ENCODE results near the gene RABAC1. TPM values are rescaled to one million over a fixed set of nuclear protein-coding genes. Genes with fewer than 3 reads are reported as not detected.

RABAC1 gene
- total and polyA plus RNA-seq, 2 of the 4 experiments (the other 2 are of a cell fraction): 117 to 276 TPM

DNA sequence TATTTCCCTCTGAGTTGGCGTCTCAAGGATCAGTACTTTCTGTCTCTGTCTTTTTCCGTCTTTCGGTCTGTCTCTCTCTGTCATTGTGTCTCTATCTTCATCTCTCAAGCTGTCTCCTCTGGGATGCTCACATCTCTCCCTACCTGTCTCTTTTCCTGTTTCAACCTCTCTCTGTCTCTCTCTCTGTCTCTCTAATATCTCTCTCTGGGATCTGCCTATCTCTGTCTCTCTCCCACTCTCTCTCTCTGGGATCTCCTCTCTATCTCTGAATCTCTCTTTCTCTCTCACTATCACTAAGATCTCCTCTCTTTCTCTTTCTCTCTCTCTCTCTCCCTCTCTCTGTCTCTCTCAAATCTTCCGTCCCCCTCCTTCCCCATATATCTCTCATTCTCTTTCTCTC lies 30.9 kb upstream of the RABAC1 start:
- no peak overlapping the region for H2BK15ac ChIP-seq (ENCODE audit: low read depth, low read length)
- POLR2A ChIA-PET (ENCODE audit: unreplicated experiment): no interaction called here
- no peak overlapping the region for H3K4me3 ChIP-seq (ENCODE audit: insufficient read depth, low read depth, low read length)
- in situ Hi-C loops (cut with MboI; ENCODE audit: low sequenced_read_pairs) (no loop called here), dilution Hi-C loops (cut with HindIII; ENCODE audit: low sequenced_read_pairs, unreplicated experiment) (no loop called here), intact Hi-C loops (cut with micrococcal nuclease) (no loop called here)
- H3K4me2 ChIP-seq (ENCODE audit: low read depth, low read length): no peak overlapping the region
- no peak overlapping the region for H3K27ac ChIP-seq (ENCODE audit: insufficient read depth, low read length)
- no peak overlapping the region for H3K14ac ChIP-seq (replicated peaks; ENCODE audit: low read depth, low read length)
- no peak overlapping the region for H2BK20ac ChIP-seq (ENCODE audit: low read depth, low read length)
- no peak overlapping the region for H4K91ac ChIP-seq (ENCODE audit: insufficient read depth, low read depth, low read length)
- BruUV-seq (replicated peaks): no TSS peak
- 76% methylated on average over 3 of the region's 4 CpGs; no CpG with 5 or more reads in 1 of the 2 experiments for WGBS, 2 experiments (ENCODE audit: extremely low coverage in 2 of 2, insufficient read length in 1 of 2)
- CTCF ChIA-PET: no interaction called here
- no peaks in the 10 kb centered on the region for H3K79me1 ChIP-seq (ENCODE audit: low read depth in 1 of 2, low read length in 2 of 2)
- H3K56ac ChIP-seq (ENCODE audit: extremely low read depth, insufficient read depth, low read length): no peak overlapping the region
- H3K27me3 ChIP-seq (ENCODE audit: control insufficient read depth, insufficient read depth, low read length): peaks cover 44% of the 10 kb centered on the region
- no peak overlapping the region for H2BK5ac ChIP-seq (ENCODE audit: low read depth, low read length, poor library complexity, severe bottlenecking)
- no peaks in the 10 kb centered on the region for H3K4me1 ChIP-seq (ENCODE audit: control insufficient read depth, insufficient read depth, low read length)
- ATAC-seq (ENCODE audit: low read depth) (no peak), DNase-seq (no peak)
- H3K36me3 ChIP-seq (ENCODE audit: control insufficient read depth, insufficient read depth, low read length): no peaks in the 10 kb centered on the region
- no peak for TF ChIP-seq MXI1 (IDR thresholded peaks at IDR 0.05; ENCODE audit: borderline replicate concordance, low read depth, low read length)
- TF ChIP-seq FOS (IDR thresholded peaks at IDR 0.05; ENCODE audit: low read depth, low read length): no peak
- no peak for TF ChIP-seq NFE2L2 (IDR thresholded peaks at IDR 0.05; ENCODE audit: low read depth, low read length)
- no peak for TF ChIP-seq RFX5 (IDR thresholded peaks at IDR 0.05; ENCODE audit: low read depth, low read length)
- no peak for TF ChIP-seq MAZ (IDR thresholded peaks at IDR 0.05; ENCODE audit: borderline replicate concordance, low read depth, low read length)
- TF ChIP-seq, protein P1, sequence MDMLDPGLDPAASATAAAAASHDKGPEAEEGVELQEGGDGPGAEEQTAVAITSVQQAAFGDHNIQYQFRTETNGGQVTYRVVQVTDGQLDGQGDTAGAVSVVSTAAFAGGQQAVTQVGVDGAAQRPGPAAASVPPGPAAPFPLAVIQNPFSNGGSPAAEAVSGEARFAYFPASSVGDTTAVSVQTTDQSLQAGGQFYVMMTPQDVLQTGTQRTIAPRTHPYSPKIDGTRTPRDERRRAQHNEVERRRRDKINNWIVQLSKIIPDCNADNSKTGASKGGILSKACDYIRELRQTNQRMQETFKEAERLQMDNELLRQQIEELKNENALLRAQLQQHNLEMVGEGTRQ (IDR thresholded peaks at IDR 0.05; ENCODE audit: low read depth, low read length): no peak
- no peak for TF ChIP-seq POLR2A (IDR thresholded peaks at IDR 0.05; ENCODE audit: low read depth, low read length)
- TF ChIP-seq, protein P2, sequence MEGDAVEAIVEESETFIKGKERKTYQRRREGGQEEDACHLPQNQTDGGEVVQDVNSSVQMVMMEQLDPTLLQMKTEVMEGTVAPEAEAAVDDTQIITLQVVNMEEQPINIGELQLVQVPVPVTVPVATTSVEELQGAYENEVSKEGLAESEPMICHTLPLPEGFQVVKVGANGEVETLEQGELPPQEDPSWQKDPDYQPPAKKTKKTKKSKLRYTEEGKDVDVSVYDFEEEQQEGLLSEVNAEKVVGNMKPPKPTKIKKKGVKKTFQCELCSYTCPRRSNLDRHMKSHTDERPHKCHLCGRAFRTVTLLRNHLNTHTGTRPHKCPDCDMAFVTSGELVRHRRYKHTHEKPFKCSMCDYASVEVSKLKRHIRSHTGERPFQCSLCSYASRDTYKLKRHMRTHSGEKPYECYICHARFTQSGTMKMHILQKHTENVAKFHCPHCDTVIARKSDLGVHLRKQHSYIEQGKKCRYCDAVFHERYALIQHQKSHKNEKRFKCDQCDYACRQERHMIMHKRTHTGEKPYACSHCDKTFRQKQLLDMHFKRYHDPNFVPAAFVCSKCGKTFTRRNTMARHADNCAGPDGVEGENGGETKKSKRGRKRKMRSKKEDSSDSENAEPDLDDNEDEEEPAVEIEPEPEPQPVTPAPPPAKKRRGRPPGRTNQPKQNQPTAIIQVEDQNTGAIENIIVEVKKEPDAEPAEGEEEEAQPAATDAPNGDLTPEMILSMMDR (conservative IDR thresholded peaks at IDR 0.05; ENCODE audit: low read depth, low read length): no peak
- no peak for TF ChIP-seq CEBPB (IDR thresholded peaks at IDR 0.05; ENCODE audit: low read depth, low read length)
- TF ChIP-seq, protein P3, sequence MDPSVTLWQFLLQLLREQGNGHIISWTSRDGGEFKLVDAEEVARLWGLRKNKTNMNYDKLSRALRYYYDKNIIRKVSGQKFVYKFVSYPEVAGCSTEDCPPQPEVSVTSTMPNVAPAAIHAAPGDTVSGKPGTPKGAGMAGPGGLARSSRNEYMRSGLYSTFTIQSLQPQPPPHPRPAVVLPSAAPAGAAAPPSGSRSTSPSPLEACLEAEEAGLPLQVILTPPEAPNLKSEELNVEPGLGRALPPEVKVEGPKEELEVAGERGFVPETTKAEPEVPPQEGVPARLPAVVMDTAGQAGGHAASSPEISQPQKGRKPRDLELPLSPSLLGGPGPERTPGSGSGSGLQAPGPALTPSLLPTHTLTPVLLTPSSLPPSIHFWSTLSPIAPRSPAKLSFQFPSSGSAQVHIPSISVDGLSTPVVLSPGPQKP (IDR thresholded peaks at IDR 0.05; ENCODE audit: borderline replicate concordance, low read depth, low read length): no peak
- TF ChIP-seq SMC3 (IDR thresholded peaks at IDR 0.05; ENCODE audit: low read depth, low read length): no peak
- TF ChIP-seq CHD1 (IDR thresholded peaks at IDR 0.05; ENCODE audit: low read depth, low read length): no peak
- TF ChIP-seq MAFK (IDR thresholded peaks at IDR 0.05; ENCODE audit: low read depth, low read length): no peak
- TF ChIP-seq RAD21 (IDR thresholded peaks at IDR 0.05; ENCODE audit: low read length): no peak
- no peak for TF ChIP-seq RCOR1 (IDR thresholded peaks at IDR 0.05; ENCODE audit: insufficient replicate concordance, low read length)
- no peak for TF ChIP-seq BHLHE40 (IDR thresholded peaks at IDR 0.05; ENCODE audit: low read depth, low read length)
- H3K9me1 ChIP-seq (ENCODE audit: insufficient read depth, low read length): peaks cover 4% of the 10 kb centered on the region; the same call in 1 of the 2 replicates
- no peak overlapping the region for H2AFZ ChIP-seq (replicated peaks; ENCODE audit: low read length, poor library complexity)
- H3K18ac ChIP-seq (ENCODE audit: low read depth, low read length): no peak overlapping the region
- H4K5ac ChIP-seq (ENCODE audit: low read depth, low read length): no peak overlapping the region
- no peak overlapping the region for H3K4ac ChIP-seq (ENCODE audit: low read depth, low read length)
- H2BK120ac ChIP-seq (ENCODE audit: low read depth, low read length): no peak overlapping the region
- H2AK5ac ChIP-seq (ENCODE audit: low read depth, low read length): no peak overlapping the region
- H2AK9ac ChIP-seq (replicated peaks; ENCODE audit: low read depth, low read length, poor library complexity): no peak overlapping the region
- H4K8ac ChIP-seq (ENCODE audit: low read depth in 2 of 2, low read length in 2 of 2): no peak overlapping the region
- no peak overlapping the region for H3K23ac ChIP-seq (ENCODE audit: low read depth, low read length)
- H3K9me3 ChIP-seq (ENCODE audit: control insufficient read depth, insufficient read depth, low read length): no peaks in the 10 kb centered on the region
- no peak overlapping the region for H3K9ac ChIP-seq (ENCODE audit: low read depth, low read length)
- H4K20me1 ChIP-seq (ENCODE audit: insufficient read depth, low read length): peaks cover 3% of the 10 kb centered on the region; the same call in 1 of the 2 replicates

Measured in IMR-90 (cell line).